NCI-H1436 (cell line): ENCODE data around the gene SLC25A29.
"Not testable (repeated sequence)": the region's sequence is repeated elsewhere in the genome, so short reads cannot be mapped to it uniquely, and the experiment has no call there.

Source experiments
- DNase-seq: peaks from one replicate; lab custom pipeline; 2025; lab: John Stamatoyannopoulos, UW

Gene SLC25A29

DNA sequence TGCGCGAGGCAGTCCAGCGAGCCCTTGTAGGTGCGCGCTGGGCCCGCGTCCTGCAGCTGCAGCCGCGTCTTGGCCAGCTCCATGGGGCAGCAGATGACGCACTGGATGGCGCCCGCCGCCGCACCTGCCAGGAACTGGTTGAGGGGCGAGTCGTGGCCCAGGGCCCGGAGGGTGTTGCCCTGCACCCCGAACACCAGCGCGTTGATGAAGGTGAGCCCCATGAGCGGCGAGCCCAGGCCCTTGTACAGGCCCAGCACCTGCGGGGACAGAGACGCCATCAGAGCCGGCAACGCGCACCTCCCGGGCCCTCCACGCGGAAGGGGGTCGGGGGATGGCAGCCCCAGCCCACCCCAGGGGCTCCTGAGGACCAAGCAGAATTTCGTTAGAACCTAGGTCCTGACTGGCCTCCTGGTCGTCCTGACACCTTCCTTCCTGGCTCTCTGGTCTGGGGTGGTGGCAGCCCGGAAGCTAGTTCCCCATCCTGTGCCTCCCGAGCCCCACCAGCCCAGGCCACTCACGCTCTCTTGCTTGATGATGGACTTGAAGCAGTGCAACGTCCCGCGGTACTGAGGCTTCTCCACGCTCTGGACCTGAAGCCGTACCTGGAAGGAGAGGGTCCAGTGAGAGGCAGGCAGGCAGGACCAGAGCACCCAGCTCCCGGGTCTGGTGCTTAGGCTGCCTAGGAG is 13.3 kb downstream of the SLC25A29 start:
- DNase-seq: no peak

DNA sequence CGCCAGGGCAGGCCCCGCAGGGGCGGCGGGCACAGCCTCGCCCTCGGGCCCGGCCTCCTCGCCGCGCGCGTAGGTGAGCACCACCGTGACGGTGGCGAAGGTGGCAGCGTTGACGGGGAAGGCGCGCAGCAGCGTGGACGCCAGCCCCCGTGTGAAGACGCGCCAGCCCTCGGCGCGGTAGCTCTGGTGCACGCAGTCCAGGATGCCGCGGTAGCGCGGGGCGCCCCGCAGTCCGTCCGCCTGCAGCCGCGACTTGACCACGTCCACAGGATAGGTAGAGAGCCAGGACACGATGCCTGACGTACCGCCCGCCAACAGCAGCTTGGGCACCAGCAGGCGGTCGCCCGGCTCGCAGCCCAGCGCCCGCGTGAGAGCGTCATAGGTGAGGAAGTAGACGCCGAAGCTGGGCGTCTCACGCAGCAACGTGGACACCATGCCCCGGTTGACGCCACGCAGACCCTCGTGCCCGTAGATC is 13.9 kb downstream of the SLC25A29 start:
- no peak for DNase-seq

DNA sequence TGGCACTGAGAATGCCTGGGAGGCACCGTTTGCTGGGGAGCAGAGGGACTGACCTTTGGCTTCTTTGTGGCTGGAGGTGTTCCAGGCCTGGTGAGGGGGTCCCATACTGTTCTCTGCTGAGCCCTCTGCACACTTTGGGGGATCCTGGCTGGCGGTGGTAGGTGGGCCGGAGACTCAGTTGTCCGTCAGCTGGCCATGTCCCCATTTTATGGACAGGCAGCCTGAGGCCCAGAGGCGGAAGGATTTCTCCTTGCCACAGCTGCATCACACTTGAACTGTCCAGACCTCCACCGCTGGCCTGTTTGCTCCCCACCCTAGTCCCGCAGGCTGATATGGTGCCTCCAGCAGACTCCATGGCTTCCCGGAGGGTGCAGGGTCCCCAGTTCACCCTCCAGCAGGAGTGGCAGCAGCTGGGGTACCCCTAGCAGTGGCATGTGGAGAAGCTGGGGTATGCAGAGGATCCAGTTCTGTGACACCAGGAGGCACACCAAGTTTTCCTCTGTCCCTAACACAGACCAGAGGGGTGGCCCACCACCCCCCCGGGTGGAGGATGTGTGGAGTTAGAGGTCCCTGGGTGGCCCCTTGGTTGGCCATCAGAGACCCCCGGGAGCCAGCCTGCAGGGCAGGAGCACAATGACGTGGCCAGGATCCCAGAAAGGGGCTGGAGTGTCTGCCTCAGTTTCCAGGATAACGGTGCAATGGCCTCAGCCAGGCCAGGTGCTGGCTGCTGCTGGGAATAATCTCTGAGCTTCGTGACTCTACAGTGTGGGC is 14.8 kb downstream of the SLC25A29 start:
- DNase-seq: no peak

DNA sequence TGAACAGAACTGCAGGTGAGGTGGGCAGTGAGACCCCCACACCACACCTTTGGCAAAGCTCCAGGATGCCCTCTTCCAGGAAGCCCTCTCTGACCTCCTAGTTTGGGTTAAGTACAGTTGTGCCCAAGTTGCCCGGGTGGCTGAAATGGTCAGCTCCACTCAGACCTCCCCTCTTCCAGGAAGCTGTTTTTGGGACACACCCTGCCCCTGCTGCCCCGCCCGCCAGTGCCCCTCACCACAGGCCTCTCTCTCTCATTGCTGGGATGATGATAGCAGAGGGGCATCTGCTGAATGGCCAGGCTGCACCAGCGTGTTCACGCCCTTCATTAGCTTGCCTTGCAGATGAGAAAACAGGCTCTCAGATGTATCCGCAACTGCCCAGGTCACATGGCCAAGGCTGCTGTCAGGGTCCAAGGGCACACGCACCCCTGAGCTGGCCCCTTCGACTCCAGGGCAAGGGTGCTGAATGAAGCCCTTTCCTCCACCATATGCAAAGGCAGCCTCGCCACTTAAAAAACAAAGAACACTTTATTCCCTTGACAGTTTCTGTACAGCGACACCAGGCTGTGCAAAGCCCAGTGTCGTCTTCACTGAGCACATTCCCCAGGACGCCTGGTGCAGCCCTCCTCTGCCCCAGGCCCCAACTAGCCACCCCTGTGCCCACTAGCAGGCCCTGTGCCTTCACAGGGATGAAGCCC is 15.5 kb downstream of the SLC25A29 start:
- DNase-seq: no peak

DNA sequence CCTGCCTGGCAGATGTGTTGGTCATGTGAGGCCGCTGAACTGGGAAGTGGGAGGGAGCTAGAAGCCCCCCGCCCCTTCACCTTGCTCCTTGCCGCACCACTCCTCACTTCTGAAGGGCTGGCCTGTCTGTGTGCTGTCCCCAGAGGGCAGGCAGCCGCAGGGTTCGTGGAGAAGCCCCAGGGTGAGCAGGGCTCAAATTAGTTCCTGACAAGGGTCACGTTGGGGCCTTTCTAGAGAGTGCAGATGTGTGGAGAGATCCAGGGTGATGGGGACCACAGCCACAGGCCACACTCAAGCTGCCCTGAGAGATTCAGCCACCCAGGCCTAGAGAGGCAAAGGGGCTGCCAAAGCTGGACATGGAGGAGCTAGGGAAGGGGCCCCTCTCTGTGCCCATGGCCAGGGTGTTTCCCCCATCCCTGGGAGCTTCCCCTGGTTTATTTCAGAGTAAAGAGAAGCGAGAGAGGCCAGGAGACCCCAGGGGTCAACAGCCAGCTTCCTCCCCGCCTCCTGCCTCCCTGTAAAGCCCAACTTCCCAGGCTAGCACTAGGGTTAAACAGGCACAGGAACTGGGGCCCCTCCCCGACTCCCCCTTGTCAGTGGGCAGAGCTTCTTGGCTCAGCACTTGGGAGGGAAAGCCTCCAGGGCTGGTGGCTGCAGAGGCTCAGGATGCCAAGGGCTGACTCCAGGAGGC is 16.2 kb downstream of the SLC25A29 start:
- no peak for DNase-seq

DNA sequence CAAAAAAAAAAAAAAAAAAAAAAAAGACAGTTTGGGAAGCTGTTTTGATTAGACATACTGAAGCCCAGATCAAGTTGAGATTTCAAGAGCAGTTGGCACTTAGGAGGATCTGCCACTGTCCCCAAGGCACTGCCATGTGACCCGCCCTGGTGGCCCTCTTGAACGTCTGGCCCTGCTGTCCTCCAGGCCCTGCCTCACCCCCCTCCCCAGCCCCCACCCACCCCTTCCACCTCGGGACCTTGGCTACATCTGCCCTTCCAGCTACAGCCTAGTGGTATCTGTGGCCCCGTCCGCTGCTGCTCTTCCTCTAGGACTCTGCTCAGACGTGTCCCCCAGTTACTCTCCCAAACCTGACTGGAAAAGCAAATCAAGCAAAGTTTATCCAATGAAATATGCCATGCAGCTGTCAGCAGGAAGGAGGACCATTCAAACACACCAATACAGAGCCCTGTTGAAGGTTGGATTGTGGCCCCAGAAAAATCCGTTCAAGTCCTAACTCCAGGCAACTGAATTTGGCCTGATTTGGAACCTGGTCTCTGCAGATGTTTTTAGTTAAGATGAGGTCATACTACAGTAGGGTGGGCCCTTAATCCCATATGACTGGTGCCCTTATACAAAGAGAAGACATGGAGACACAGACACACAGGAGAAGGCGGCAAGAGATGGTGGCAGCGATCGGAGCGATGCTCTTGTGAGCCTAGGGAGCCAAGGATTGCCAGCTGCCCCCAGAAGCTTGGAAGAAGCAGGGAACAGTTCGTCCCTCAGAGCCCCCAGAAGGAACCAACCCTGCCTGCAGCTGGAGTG is 17.7 kb downstream of the SLC25A29 start:
- no peak for DNase-seq

DNA sequence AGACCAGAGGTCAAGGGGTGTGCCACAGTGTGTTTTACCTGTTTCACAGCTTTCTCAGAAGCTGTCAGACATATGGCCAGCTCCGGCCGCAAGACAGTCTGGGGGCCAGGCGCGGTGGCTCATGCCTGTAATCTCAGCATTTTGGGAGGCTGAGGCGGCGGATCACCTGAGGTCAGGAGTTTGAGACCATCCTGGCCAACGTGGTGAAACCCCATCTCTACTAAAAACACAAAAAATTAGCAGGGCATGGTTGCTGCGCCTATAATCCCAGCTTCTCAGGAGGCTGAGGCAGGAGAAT is 18.3 kb downstream of the SLC25A29 start:
- not testable (repeated sequence) for DNase-seq

DNA sequence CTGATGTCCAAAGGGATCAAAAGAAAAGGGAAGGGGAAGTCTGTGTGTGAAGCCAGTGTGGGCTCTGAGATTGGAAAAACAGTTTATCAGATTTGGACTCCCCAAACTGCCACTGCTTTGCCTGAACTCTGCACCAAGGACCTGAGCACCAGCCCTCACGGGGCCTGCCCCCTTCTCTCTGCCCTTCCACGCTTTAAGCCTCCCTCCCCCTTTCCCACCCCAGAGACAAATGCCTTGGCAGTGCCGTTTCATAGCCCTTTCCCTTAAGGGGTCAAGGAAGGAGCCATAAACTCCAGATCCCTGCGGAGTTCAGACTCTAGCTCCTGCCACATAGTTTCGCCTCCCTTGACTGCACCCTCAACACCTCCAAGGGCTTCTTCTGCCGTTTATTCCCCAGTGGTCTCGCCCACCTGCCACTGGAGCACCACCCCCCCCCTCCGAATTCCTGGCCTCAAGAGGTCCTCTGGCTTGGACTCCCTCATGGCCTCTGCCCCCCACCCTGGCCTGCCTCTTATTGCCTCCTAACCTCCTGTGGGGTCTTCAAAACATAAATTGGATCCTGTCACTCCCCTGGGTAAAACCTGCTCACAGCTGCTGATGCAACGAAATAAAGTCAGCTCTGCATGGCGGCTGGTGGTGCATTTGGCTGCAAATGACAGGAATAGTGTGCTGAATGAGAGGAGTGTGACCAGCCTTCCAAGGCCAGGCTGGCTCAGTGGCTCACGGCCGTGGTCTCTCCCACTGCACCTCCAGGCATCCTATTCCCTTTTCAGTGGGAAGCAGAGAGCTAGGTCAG is 18.8 kb downstream of the SLC25A29 start:
- DNase-seq: no peak

DNA sequence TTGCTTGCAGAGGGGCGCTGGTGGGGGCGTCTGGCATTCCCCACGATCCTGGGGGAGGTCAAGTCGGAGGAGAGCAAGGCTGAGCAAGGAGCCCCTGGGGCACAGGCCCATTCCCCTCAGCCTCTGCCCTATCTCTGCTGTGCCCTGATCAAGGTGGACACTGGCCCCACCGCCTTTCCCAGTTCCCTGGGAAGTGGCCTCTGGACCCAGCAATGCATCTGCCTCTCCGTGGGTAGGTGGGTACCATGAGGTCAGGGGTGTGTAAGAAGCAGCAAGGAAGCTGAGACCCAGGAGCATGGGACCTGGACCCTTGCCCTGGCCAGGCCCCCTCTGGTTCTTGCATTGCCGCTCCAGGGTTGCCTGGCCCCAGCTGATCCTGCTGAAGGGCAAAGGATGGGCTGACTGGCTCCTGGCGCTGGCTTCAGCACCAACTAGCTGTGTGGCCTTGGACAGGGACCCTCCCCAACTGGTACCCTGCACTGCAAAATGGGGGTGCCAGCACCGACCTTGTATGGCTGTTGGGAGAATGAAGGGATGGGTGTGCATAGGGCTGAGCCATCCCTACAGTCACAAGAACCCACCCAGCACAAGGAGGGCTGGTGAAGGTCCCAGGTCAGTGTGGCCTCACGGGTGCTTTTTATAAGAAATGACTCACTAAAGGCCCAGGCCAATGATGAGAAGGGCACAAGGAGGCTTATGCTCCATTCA is 19.6 kb downstream of the SLC25A29 start:
- no peak for DNase-seq

DNA sequence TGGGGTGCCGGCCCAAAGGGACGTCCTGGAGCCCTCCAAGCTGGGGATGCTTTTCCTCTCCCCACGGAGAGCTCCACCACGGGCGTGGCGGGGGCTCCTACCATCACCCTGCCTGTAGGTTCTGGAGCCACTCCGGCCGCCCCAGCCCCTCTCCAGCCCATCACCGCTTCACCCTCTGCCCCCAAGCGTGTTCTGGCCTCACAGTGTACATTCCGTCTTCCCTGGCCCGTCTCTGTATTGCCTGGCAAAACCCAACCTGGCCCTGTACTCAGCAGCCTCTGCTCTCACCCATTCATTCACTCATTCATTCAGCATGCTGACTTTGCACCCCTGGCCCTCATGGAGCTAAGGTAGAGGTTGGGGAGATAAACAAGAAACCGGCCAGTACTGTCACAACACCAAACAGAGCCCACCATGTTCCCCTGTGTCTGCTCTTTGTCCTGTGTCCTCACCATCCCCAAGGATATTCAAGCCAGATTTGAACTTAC is 20.3 kb downstream of the SLC25A29 start:
- DNase-seq: no peak

DNA sequence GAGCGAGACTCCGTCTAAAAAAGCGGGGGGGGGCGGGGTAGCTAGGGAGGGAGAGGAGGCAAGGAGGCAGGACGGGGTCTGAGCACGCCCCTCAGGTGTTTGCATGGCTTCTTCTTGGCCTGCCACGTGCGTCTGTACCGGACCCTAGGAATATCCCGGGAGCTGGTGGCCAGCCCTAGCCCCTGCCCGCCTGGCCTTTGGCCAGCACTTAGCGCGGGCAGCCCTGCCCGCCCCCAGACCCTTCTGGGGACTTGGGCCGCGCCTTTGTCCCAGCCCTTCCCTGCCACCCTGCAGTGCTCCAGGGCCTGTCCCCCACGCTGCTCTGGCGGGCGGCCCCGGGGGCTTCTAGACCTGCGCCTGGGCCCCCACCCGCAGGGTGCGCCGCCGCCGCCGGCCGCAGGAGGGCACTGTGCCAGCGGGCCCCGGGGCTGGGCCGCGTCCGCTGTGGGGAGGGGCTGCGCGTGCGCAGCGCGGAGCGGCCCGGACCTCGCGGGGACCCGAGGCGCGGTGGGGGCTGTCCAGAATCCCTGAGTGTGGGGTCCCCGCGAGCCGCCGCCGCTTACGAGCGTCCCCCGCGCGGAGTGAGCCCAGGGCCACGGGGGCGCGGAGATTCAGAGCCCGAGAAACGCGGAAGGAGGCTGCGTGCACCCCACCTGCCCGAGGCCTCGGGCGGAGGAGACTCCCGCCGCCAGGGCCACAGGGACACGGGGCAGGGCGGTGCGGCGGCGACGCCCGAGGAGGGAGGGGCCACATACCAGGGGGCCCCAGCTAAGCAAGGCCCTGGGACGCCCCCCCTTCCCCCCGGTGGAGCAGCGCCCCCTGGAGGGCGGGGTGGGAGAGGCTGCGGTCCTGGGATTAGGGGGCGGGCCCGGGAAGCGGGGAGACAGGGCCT is 21.0 kb downstream of the SLC25A29 start:
- peak; percentile 65 for DNase-seq

DNA sequence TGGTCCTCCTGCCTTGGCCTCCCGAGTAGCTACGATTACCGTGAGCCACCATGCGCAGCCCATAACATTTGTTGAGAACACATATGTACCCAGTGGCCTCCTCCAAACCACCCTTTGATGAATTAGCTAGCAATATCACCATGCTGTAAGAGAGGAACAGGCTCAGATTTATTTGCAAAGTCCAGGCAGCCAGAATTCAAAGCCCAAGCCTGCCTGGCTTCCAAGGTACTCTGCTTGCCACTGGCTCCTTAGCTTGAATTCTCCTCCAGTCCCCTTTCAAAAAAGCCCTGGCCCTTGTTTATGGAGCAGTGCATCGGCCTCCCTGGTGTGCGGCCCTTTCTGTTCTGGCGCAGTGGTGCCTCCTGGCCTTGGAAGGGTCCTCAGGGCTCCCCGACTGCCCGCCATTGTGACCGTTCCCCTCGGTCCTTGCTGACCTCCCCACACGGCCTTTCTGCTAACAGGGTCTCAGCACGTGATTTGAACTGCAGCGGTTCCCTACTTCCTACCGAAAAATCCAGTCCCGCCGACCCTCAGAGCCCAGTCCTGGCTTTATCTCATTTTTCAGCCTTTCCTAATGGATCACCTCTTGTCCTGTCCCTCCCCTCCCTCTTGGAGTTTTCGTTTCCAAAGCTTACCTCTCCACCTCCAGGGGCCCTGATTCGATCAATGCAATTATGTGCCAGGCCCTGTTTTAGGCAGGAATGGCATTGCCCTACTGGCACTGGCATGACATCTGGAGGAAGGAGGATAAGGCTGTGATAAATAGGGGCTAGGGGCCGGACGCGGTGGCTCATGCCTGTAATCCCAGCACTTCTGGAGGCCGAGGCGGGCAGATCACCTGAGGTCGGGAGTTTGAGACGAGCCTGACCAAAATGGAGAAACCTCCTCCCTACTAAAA is 22.0 kb downstream of the SLC25A29 start:
- DNase-seq: no peak

DNA sequence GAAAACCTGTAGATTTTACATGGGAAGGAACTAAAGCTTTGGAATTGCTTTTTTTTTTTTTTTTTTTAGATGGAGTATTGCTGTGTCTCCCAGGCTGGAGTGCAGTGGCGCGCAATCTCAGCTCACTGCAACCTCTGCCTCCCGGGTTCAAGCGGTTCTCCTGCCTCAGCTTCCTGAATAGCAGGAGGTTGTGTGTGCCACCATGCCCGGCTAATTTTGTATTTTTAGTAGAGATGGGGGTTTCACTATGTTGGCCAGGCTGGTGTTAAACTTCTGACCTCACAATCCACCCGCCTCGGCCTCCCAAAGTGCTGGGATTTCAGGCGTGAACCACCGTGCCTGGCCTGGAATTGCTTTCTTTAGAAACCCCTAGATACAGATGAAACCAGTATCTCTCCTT is 22.8 kb downstream of the SLC25A29 start:
- DNase-seq: not testable (repeated sequence)

DNA sequence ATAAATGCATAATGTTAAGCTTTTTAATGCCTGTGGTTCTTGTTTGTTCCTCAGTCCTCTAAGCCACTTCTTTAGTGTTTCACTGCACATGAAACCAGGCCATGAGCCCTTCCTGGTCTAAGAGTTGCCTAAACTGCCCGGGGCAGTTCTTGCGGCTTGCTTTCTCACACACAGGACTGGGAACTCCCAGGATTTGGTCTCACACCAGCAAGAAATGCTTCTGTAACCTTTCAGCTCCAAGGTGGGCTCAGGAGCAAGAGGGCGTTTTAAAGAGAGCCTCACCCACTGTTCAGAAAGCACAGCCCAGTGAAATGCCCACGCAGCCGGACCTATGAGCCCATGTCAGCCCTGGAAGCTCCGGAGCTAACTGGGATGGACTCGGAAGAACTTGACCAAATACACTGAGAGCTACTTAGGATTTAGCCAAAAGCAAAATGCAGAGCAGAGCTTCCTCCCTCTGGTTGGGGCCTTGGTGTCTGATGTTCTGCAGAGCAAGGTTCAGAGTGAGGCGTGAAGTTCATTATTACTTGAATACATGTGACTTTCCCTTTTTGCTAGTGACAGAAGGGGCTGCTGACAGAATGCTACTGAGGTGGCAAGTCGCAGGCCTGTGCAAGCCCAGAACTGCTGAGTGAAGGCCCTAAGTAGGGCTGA is 23.4 kb downstream of the SLC25A29 start:
- DNase-seq: no peak

DNA sequence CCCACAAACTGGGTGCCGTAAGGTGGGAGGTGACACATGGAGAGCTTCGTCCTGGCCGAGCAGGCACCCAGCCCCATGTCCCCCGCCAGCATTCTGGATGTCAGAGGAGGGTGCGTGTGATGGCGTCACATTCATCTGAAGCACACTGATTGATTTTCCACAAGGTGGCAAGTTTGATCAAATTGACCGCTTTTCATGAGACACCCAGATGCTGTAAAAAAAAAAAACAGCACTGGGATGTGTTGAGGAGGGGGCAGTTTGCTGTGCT is 24.2 kb downstream of the SLC25A29 start:
- no peak for DNase-seq

DNA sequence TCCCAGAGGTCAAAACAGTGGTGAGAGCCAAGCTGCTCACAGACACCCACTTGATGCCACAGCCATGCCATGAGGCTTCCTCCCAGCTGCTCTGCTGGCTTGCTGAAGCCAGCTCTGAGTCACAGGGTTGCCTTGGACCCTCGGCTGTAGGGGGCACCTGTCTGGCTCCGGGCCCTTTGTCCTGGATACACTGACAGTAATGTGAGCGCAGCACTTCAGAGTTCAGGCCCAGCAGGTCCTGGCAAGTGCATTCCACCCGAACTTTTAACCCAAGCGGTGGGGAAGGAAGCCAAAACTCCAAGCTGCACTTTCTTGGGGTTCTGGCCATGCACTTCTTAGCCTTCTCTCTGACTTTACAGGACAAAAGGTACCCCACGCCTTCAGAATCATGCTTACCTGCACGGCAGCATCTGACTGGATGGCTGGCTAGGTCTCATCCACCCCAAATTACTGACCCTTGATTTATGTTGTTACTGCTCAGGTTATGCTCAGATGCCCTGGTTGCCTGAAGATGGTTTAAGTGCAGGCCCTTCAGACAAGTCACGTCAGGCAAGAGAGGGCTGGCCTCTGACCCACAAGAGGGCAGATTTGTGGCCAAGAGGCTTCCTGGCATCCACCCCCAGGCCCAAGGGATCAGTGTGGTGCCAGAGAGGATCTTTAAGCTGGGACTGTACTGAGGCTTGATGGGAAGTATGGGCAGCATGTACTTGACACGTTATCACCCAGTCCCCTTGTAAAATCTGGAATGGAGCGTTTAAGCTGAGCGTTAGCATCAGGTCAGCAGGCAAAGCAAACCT is 24.8 kb downstream of the SLC25A29 start:
- DNase-seq: no peak

DNA sequence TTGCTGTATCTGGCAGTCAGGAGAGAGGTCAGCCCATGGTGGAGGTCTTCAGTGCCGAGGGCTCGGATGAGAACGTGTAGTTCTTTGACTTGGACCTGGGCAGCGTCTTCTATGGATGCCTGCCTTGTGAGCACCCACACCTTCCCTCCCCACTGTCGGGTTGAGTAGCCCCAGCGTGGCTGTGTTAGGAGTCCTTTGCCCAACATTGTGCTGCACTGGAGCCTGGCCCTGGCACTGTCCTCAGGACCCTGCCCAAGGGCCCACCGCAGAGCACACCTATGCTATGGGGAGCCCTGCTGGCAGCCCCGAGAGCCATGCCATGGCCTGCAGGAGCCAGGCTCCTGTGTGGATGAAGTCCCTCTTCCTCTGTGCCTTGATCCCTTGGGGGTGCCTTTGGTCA is 26.7 kb downstream of the SLC25A29 start:
- DNase-seq: no peak
